HepG2 (cell line): ENCODE measurements around the gene C1S. TPM values are rescaled to one million over a fixed set of nuclear protein-coding genes. Genes with fewer than 3 reads are reported as not detected.

Experiments
- AKAP8 ChIP-seq: sonication (generic); formaldehyde crosslinking; IDR thresholded peaks from 2 replicates; pipeline ENCODE4 v1.5.1; 2020; ENCODE audit warnings: mild to moderate bottlenecking, missing genetic modification reagents
- ARNT ChIP-seq: fragments of 450-650 bp; IDR thresholded peaks from 2 replicates; pipeline ENCODE4 v1.6.1; 2017
- GABPA ChIP-seq, 2 experiments: IDR thresholded peaks; 2 replicates each; pipeline ENCODE4 v1.6.1; 2011 to 2016; ENCODE audit warnings: low read depth in 2 of 2, low read length in 1 of 2, missing biosample characterization in 1 of 2, missing genetic modification characterization in 1 of 2
- GLI4 ChIP-seq: sonication (generic); formaldehyde crosslinking; IDR thresholded peaks from 2 replicates; pipeline ENCODE4 v1.5.1; 2020; ENCODE audit warnings: missing genetic modification reagents, mild to moderate bottlenecking, moderate library complexity, borderline replicate concordance
- HNF4A ChIP-seq: sonication (generic); formaldehyde crosslinking; IDR thresholded peaks from 2 replicates; pipeline ENCODE4 v1.4.0; 2020; ENCODE audit warnings: missing genetic modification reagents
- PHF21A ChIP-seq: sonication (generic); formaldehyde crosslinking; IDR thresholded peaks from 2 replicates; pipeline ENCODE4 v1.5.0; 2020; ENCODE audit warnings: mild to moderate bottlenecking, missing genetic modification reagents
- POLR2AphosphoS5 ChIP-seq: IDR thresholded peaks from 2 replicates; pipeline ENCODE4 v1.6.1; 2012; ENCODE audit warnings: low read depth, low read length
- PRDM15 ChIP-seq: sonication (generic); formaldehyde crosslinking; IDR thresholded peaks from 2 replicates; pipeline ENCODE4 v1.4.0; 2020; ENCODE audit warnings: missing genetic modification reagents
- SATB2 ChIP-seq: sonication (generic); formaldehyde crosslinking; IDR thresholded peaks from 2 replicates; pipeline ENCODE4 v1.5.0; 2020; ENCODE audit warnings: missing genetic modification reagents
- SOX13 ChIP-seq, 3 experiments: fragments of 450-650 bp in 1 of 3; sonication (generic) in 1 of 3; formaldehyde crosslinking in 1 of 3; IDR thresholded peaks in 2 of 3; conservative IDR thresholded peaks in 1 of 3; 2 replicates each; pipeline versions ENCODE4 v1.5.0 to v1.6.1; 2016 to 2020; ENCODE audit warnings: antibody characterized with exemption in 1 of 3, mild to moderate bottlenecking in 1 of 3, missing compliant biosample characterization in 1 of 3, missing genetic modification reagents in 1 of 3, moderate library complexity in 1 of 3
- SUZ12 ChIP-seq: fragments of 150-350 bp; IDR thresholded peaks from 2 replicates; pipeline ENCODE4 v1.6.1; 2014; ENCODE audit warnings: low read depth, low read length
- THAP7 ChIP-seq: sonication (generic); formaldehyde crosslinking; IDR thresholded peaks from 2 replicates; pipeline ENCODE4 v1.8.1; 2023; ENCODE audit warnings: mild to moderate bottlenecking, missing genetic modification reagents
- U2AF1 ChIP-seq: fragments of 200-400 bp; formaldehyde crosslinking; optimal IDR thresholded peaks from 2 replicates; pipeline ENCODE3; 2017; ENCODE audit warnings: mild to moderate bottlenecking, low read depth, low read length
- XRCC5 ChIP-seq: fragments of 200-400 bp; formaldehyde crosslinking; optimal IDR thresholded peaks from 2 replicates; pipeline ENCODE3; 2017; ENCODE audit warnings: mild to moderate bottlenecking, low read length
- ZBTB3 ChIP-seq: sonication (generic); formaldehyde crosslinking; IDR thresholded peaks from 2 replicates; pipeline ENCODE4 v1.4.0; 2020; ENCODE audit warnings: low read depth, mild to moderate bottlenecking, moderate library complexity, missing genetic modification reagents, borderline replicate concordance
- ZNF451 ChIP-seq: sonication (generic); formaldehyde crosslinking; IDR thresholded peaks from 2 replicates; pipeline ENCODE4 v1.5.0; 2020; ENCODE audit warnings: mild to moderate bottlenecking, missing genetic modification reagents
- ZNF552 ChIP-seq: sonication (generic); formaldehyde crosslinking; IDR thresholded peaks from 2 replicates; pipeline ENCODE4 v1.9.0; 2022; ENCODE audit warnings: missing genetic modification reagents, mild to moderate bottlenecking, borderline replicate concordance
- ZNF570 ChIP-seq: sonication (generic); formaldehyde crosslinking; IDR thresholded peaks from 2 replicates; pipeline ENCODE4 v1.4.0; 2020; ENCODE audit warnings: mild to moderate bottlenecking, missing genetic modification reagents, borderline replicate concordance
- ZNF672 ChIP-seq: sonication (generic); formaldehyde crosslinking; IDR thresholded peaks from 2 replicates; pipeline ENCODE4 v1.8.1; 2022; ENCODE audit warnings: missing genetic modification reagents
- ZNF781 ChIP-seq: sonication (generic); formaldehyde crosslinking; IDR thresholded peaks from 2 replicates; pipeline ENCODE4 v1.5.1; 2020; ENCODE audit warnings: borderline replicate concordance, mild to moderate bottlenecking, missing genetic modification reagents; ENCODE audit errors: not compliant biosample characterization
- ZNF839 ChIP-seq: sonication (generic); formaldehyde crosslinking; IDR thresholded peaks from 2 replicates; pipeline ENCODE4 v1.4.0; 2020; ENCODE audit warnings: missing genetic modification reagents, mild to moderate bottlenecking, borderline replicate concordance
- polyA plus RNA-seq, 8 experiments: library from polyadenylated mRNA; depleted of rRNA in 3 of 8; stranded (reverse) in 7 of 8; unstranded in 1 of 8; fragments of >200 nt; fragmentation: Illumina TruSeq in 4 of 8; extraction: Trizol in 4 of 8; gene quantifications; 2 replicates each; pipeline versions ENCODE4 v1.2.1 to v1.2.3, GENCODE V29; 2011 to 2016; ENCODE audit warnings: low read depth in 4 of 8, missing spikeins in 1 of 8, mixed read lengths in 1 of 8; ENCODE audit not compliant: insufficient read depth in 1 of 8
- total RNA-seq, 5 experiments: library from RNA; depleted of rRNA; stranded (reverse); fragments of >200 nt; fragmentation: Illumina TruSeq; extraction: Trizol; gene quantifications; 2 replicates each; pipeline ENCODE4 v1.2.3, GENCODE V29; 2016; ENCODE audit warnings: low read depth in 1 of 5
- TF ChIP-seq, protein P1 (sequence below): sonication (generic); formaldehyde crosslinking; conservative IDR thresholded peaks from 2 replicates; pipeline ENCODE4 v1.8.0; 2022; ENCODE audit warnings: low read depth, missing genetic modification reagents

C1S gene
- total and polyA plus RNA-seq, 2 of the 13 experiments (the other 11 are each of a cell fraction or from before 2014, with no cell fraction given), result 14.5 to 18.2 TPM

DNA sequence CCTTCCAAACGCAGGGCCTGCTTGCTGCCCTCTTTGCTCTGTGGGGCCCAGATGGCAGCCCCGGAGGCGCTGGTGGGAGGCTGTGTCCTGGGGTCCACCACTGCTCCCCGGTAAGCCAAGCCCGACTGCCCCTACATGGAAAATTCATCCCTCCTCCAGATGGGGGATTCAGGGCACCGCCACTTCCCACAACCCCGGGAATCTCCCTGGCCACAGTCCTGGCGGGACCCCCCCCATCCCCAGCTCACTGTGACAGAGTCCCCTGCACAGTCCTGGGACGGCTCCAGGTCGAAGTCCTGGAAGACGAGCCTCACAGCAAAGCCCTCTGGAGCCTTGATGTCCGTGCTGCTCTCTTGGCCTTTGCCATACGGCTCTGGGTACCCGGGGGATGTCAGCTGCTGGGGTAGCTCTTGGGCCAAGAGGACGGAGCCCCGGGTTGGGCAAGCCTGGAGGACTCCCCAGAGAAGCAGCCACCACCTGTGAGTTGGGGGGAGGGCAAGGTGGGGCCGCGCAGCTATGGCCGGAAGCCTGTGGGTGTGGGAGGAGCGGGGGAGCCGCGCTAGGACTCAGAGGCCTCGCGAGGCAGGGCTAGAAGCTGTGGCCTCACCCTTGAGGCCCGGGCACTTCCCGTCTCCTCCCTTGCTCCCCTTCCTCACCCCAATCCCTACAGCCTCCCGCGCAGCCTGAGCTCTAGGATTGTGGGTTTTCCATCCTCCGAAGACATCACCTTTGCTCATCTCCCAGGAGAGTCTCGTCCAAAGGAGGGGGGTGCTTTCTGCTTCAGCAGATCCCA lies 47.7 kb downstream of the C1S start (continued):
- TF ChIP-seq PRDM15 (CRISPR knock-in tag) (peak; percentile 30; the same call in 1 of the 2 replicates), PHF21A (CRISPR knock-in tag) (peak; percentile 84), THAP7 (CRISPR knock-in tag) (peak; percentile 48; the same call in 1 of the 2 replicates), ZBTB3 (peak; percentile 55; the same call in 1 of the 2 replicates), ZNF451 (CRISPR knock-in tag) (0 out of 2 replicates have a peak, but pooled peaks have one; percentile 3), SOX13 (IDR thresholded peaks at IDR 0.05) (no peak), SOX13 (CRISPR knock-in tag; conservative IDR thresholded peaks at IDR 0.05 in 1 of 2, IDR thresholded peaks at IDR 0.05 in 1 of 2) (peak in 1 of 2 experiments; percentile 4; a peak in 1 of 4 replicates), ARNT (no peak), HNF4A (CRISPR knock-in tag) (peak; percentile 68), ZNF552 (CRISPR knock-in tag) (peak; percentile 85; the same call in 1 of the 2 replicates), XRCC5 (peak; percentile 19), U2AF1 (peak; percentile 18), GLI4 (no peak), ZNF672 (CRISPR knock-in tag) (no peak), GABPA (IDR thresholded peaks at IDR 0.05; ENCODE audit: low read depth, low read length) (peak; percentile 44; the same call in 1 of the 2 replicates), GABPA (CRISPR knock-in tag; IDR thresholded peaks at IDR 0.05; ENCODE audit: low read depth) (peak; percentile 59), AKAP8 (no peak), SATB2 (CRISPR knock-in tag) (0 out of 2 replicates have a peak, but pooled peaks have one; percentile 36), ZNF781 (CRISPR knock-in tag) (peak; percentile 62), ZNF570 (0 out of 2 replicates have a peak, but pooled peaks have one; percentile 29), SUZ12 (no peak), ZNF839 (CRISPR knock-in tag) (0 out of 2 replicates have a peak, but pooled peaks have one; percentile 75), POLR2AphosphoS5 (peak; percentile 46)
- TF ChIP-seq, protein P1, sequence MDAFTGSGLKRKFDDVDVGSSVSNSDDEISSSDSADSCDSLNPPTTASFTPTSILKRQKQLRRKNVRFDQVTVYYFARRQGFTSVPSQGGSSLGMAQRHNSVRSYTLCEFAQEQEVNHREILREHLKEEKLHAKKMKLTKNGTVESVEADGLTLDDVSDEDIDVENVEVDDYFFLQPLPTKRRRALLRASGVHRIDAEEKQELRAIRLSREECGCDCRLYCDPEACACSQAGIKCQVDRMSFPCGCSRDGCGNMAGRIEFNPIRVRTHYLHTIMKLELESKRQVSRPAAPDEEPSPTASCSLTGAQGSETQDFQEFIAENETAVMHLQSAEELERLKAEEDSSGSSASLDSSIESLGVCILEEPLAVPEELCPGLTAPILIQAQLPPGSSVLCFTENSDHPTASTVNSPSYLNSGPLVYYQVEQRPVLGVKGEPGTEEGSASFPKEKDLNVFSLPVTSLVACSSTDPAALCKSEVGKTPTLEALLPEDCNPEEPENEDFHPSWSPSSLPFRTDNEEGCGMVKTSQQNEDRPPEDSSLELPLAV (CRISPR knock-in tag), result no peak
